Raji (cell line): ENCODE data around the gene CLC.
A peak's percentile ranks its signal among the peaks of the same experiment; 100 is the strongest.

Source experiments
- POLR2A ChIP-seq: IDR thresholded peaks from 2 replicates; pipeline ENCODE4 v1.6.1; 2011; ENCODE audit warnings: low read depth, low read length, control low read depth; ENCODE audit not compliant: insufficient read depth

The CLC gene

GRCh38 chr19:39701291-39701690 lies 36.5 kb downstream of the CLC start:
- TF ChIP-seq POLR2A, result peak; percentile 42; the same call in 1 of the 2 replicates

GRCh38 chr19:39698535-39698934 lies 39.3 kb downstream of the CLC start:
- no peak for TF ChIP-seq POLR2A

- no peak for TF ChIP-seq POLR2A
Measured at GRCh38 chr19:39696387-39696786, 41.4 kb downstream of the CLC start.

GRCh38 chr19:39695759-39696158 lies 42.1 kb downstream of the CLC start:
- no peak for TF ChIP-seq POLR2A

GRCh38 chr19:39692822-39693221 lies 45.0 kb downstream of the CLC start:
- no peak for TF ChIP-seq POLR2A

DNA sequence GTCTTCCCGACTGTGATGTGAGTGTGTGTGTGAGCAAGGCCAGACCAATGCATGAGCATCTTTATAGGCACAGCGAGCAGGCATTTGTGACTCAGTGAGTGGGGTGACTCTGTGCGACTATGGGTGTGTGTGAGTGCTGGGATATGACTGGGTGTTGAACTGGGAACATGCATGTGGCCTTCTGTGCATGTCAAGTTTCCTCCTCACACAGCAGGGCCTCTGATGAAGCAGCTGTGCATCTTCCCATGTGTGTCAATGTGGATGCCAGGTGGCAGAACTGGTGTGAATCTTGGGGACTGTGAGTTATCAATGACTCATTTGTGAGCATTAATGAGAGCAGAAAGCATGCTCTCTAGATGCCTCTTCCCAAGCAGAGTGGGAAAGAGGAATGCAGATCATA lies 45.7 kb downstream of the CLC start:
- no peak for TF ChIP-seq POLR2A

- TF ChIP-seq POLR2A, result no peak
Measured at GRCh38 chr19:39686739-39687138, 51.1 kb downstream of the CLC start.

DNA sequence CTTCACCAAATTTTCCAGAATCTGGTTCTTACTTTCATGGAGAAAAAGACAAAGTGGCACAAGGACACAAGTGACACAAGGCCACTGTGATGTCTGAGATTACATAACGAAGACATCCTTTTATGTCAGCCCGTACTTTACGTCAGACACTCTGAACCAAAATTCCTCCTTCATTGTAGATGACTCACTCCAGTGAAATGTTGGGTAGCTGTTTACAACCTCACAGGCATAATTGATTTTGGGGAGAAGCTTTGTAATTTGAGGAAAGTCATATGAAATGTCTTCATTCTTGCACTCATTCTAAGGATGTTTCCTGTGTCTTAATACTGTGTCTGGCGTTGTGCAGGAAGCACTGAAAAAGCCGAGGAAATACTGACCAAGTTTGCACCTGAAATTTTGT lies 53.6 kb downstream of the CLC start:
- TF ChIP-seq POLR2A, result no peak

DNA sequence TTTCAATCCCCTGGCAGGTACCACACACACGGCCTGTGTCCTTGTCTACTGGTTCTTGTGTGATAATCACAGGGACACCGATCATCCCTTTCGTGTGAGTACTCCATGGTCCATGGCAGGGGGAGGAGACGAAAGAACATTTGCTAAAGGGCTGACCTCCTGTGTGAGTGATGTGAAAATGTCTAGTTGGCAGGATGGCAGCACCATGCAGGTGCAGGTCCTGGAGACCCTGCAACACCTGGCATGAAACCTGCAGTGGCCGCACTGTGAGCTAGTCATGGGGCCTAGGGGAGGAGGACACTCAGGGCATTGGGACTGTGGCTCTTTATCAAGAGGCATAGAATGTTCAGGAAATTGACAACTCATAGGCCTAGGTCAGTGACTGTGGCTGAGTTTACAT lies 56.4 kb downstream of the CLC start:
- TF ChIP-seq POLR2A, result no peak
